GM21381 (cell line): ENCODE results near the gene NEU4.
"Not testable (repeated sequence)": the region's sequence is repeated elsewhere in the genome, so short reads cannot be mapped to it uniquely, and the experiment has no call there.

Experiments used
- ATAC-seq: cut with Tn5 transposase; IDR thresholded peaks from one replicate; pipeline ENCODE4 v1.9.1; 2021; ENCODE audit warnings: mild to moderate bottlenecking, moderate library complexity; ENCODE audit not compliant: unreplicated experiment

The NEU4 gene

GRCh38 chr2:241774419-241775222 lies 34.4 kb upstream of the NEU4 start:
- ATAC-seq, result no peak

GRCh38 chr2:241775223-241776177 lies 33.5 kb upstream of the NEU4 start:
- ATAC-seq, result no peak

- no peak for ATAC-seq
Measured at GRCh38 chr2:241776336-241777169, 32.4 kb upstream of the NEU4 start, which contains the start of gene GAL3ST2. Gene GAL3ST2, plus strand, starts transcription at chr2:241776822. Its CDS starts 134 bp downstream, at chr2:241776956.

GRCh38 chr2:241777170-241777685 lies 31.8 kb upstream of the NEU4 start:
- no peak for ATAC-seq

- no peak for ATAC-seq
Measured at GRCh38 chr2:241777686-241778627, 31.0 kb upstream of the NEU4 start.

GRCh38 chr2:241780939-241781569 lies 27.9 kb upstream of the NEU4 start:
- ATAC-seq, result no peak

- not testable (repeated sequence) for ATAC-seq
Measured at GRCh38 chr2:241782053-241782452, 26.9 kb upstream of the NEU4 start.

- no peak for ATAC-seq
Measured at GRCh38 chr2:241788135-241788534, 20.9 kb upstream of the NEU4 start.

- ATAC-seq, result no peak
Measured at GRCh38 chr2:241788572-241788971, 20.4 kb upstream of the NEU4 start.

- ATAC-seq, result not testable (repeated sequence)
Measured at GRCh38 chr2:241791385-241791784, 17.6 kb upstream of the NEU4 start.

- ATAC-seq, result no peak
Measured at GRCh38 chr2:241793385-241793784, 15.6 kb upstream of the NEU4 start.

GRCh38 chr2:241794250-241794823 lies 14.7 kb upstream of the NEU4 start:
- ATAC-seq, result no peak

GRCh38 chr2:241795021-241795999 lies 13.7 kb upstream of the NEU4 start:
- no peak for ATAC-seq

- no peak for ATAC-seq
Measured at GRCh38 chr2:241796209-241796608, 12.8 kb upstream of the NEU4 start.

GRCh38 chr2:241796610-241797138 lies 12.3 kb upstream of the NEU4 start:
- no peak for ATAC-seq

- ATAC-seq, result no peak
Measured at GRCh38 chr2:241797441-241798080, 11.4 kb upstream of the NEU4 start.
